ENCODE measurements around the gene ATP1A2. TPM values are rescaled to one million over a fixed set of nuclear protein-coding genes. Genes with fewer than 3 reads are reported as not detected.

The ATP1A2 gene
- polyA plus RNA-seq, 1 experiment = 6.2 TPM

GRCh38 chr1:160127865-160128523, 12.4 kb downstream of the ATP1A2 start:
- ChIA-PET CTCF (interaction anchor here (1.0 to 2.9 kb wide), 4 partner anchors 19 to 164 kb away, joined by 3 to 13 read pairs (median 6); no protein-coding TSS in a partner anchor), POLR2A (no interaction called here)
- DNase-seq (ENCODE audit: low read depth, low spot score) = no peak
- no peak overlapping the region for H3K27ac ChIP-seq (ENCODE audit: low read depth, low read length)
- peaks cover 8% of the 10 kb centered on the region for H3K27me3 ChIP-seq (ENCODE audit: control insufficient read depth, insufficient read depth, low read length)
- no peak for TF ChIP-seq CTCF (IDR thresholded peaks at IDR 0.05; ENCODE audit: low read depth, low read length)
- no peak overlapping the region for H3K4me3 ChIP-seq (ENCODE audit: low read depth, low read length)
- H3K9me3 ChIP-seq (ENCODE audit: control insufficient read depth, insufficient read depth, low read length) = peaks cover 4% of the 10 kb centered on the region; the same call in 1 of the 2 replicates

- H3K9me3 ChIP-seq (ENCODE audit: control insufficient read depth, insufficient read depth, low read length) = peaks cover 4% of the 10 kb centered on the region; the same call in 1 of the 2 replicates
- H3K4me3 ChIP-seq (ENCODE audit: low read depth, low read length) = no peak overlapping the region
- peaks cover 11% of the 10 kb centered on the region for H3K27me3 ChIP-seq (ENCODE audit: control insufficient read depth, insufficient read depth, low read length)
- no peak for TF ChIP-seq CTCF (IDR thresholded peaks at IDR 0.05; ENCODE audit: low read depth, low read length)
- ChIA-PET CTCF (interaction anchor here (1.0 to 2.9 kb wide), 3 partner anchors 27 to 163 kb away, joined by 3 to 13 read pairs (median 10); no protein-coding TSS in a partner anchor), POLR2A (no interaction called here)
- H3K27ac ChIP-seq (ENCODE audit: low read depth, low read length) = no peak overlapping the region
- DNase-seq (ENCODE audit: low read depth, low spot score) = no peak
Observed at GRCh38 chr1:160128636-160129035, 13.1 kb downstream of the ATP1A2 start.

- ChIA-PET CTCF (interaction anchor here (2.9 kb wide), 1 partner anchor 64 kb away, joined by 13 read pairs; no protein-coding TSS in a partner anchor), POLR2A (no interaction called here)
- Histone ChIP-seq H3K9me3 (ENCODE audit: control insufficient read depth, insufficient read depth, low read length) (peaks cover 4% of the 10 kb centered on the region; the same call in 1 of the 2 replicates), H3K27me3 (ENCODE audit: control insufficient read depth, insufficient read depth, low read length) (peaks cover 11% of the 10 kb centered on the region), H3K4me3 (ENCODE audit: low read depth, low read length) (no peak overlapping the region), H3K27ac (ENCODE audit: low read depth, low read length) (no peak overlapping the region)
- no peak for TF ChIP-seq CTCF (IDR thresholded peaks at IDR 0.05; ENCODE audit: low read depth, low read length)
- no peak for DNase-seq (ENCODE audit: low read depth, low spot score)
Observed at GRCh38 chr1:160129046-160129445, 13.5 kb downstream of the ATP1A2 start.

- TF ChIP-seq CTCF (IDR thresholded peaks at IDR 0.05; ENCODE audit: low read depth, low read length) = no peak
- Histone ChIP-seq H3K27ac (ENCODE audit: low read depth, low read length) (no peak overlapping the region), H3K27me3 (ENCODE audit: control insufficient read depth, insufficient read depth, low read length) (peaks cover 11% of the 10 kb centered on the region)
Observed at GRCh38 chr1:160129558-160129957, 14.0 kb downstream of the ATP1A2 start.

GRCh38 chr1:160129966-160130365, 14.4 kb downstream of the ATP1A2 start:
- Histone ChIP-seq H3K27me3 (ENCODE audit: control insufficient read depth, insufficient read depth, low read length) (peaks cover 11% of the 10 kb centered on the region), H3K4me3 (ENCODE audit: low read depth, low read length) (no peak overlapping the region), H3K9me3 (ENCODE audit: control insufficient read depth, insufficient read depth, low read length) (peaks cover 4% of the 10 kb centered on the region; the same call in 1 of the 2 replicates), H3K27ac (ENCODE audit: low read depth, low read length) (no peak overlapping the region)
- DNase-seq (ENCODE audit: low read depth, low spot score) = no peak
- ChIA-PET POLR2A (no interaction called here), CTCF (interaction anchor here (1.2 to 1.8 kb wide), 3 partner anchors 63 to 162 kb away, joined by 3 to 6 read pairs (median 5); no protein-coding TSS in a partner anchor)
- no peak for TF ChIP-seq CTCF (IDR thresholded peaks at IDR 0.05; ENCODE audit: low read depth, low read length)

More at GRCh38 chr1:160129558-160129957, 14.0 kb downstream of the ATP1A2 start:
- CTCF ChIA-PET = interaction anchor here (2.9 kb wide), 1 partner anchor 63 kb away, joined by 13 read pairs; no protein-coding TSS in a partner anchor
- DNase-seq (ENCODE audit: low read depth, low spot score) = no peak
- H3K4me3 ChIP-seq (ENCODE audit: low read depth, low read length) = no peak overlapping the region
- POLR2A ChIA-PET = no interaction called here
- H3K9me3 ChIP-seq (ENCODE audit: control insufficient read depth, insufficient read depth, low read length) = peaks cover 4% of the 10 kb centered on the region; the same call in 1 of the 2 replicates
